Measurements from ENCODE around the gene BEAN1. TPM values are rescaled to one million over a fixed set of nuclear protein-coding genes. Genes with fewer than 3 reads are reported as not detected.

BEAN1 gene
- total and polyA plus RNA-seq, 12 donors, result 0.26 to 9.6 (median 2.0) TPM

DNA sequence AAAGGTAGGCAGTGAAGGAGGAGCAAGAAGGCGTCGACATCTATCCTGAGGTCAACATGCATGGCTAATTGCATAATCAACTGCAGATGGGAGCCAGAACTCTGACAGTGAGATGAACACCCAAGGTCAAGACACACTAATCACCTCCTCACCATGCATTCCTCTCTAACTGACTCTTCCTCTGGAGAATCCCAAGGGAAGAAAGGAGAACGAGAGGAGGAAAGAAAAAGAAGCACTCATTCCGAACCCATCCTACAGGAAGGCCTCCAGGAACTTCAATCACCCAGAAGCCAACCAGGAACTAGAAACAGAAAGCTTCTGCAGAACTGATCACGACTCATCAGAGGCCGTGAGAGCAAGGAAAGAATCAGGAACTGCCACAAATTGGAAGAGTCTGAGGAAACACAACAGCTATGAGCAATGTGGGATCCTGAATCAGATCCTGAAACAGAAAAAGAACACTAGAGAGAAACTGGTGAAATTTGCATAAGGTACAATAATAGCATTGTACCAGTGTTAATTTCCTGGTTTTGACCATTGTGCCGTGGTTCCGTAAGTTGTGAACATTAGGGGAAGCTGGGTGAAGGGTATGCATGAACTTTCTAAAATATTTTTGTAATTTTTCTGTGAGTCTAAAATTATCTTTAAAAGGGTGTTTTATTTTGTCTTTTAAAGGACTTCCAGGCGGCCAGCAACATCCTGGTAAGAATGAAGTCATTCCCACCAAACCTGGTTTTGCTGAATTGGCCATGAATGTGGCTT is 10.0 kb upstream of the BEAN1 start:
- Histone ChIP-seq H3K4me1 (peaks cover 0 to 11% (median 0%) of the 10 kb centered on the region in 9 donors), H3K36me3 (no peaks in the 10 kb centered on the region), H3K27ac (no peak overlapping the region), H3K9me3 (peaks cover 0 to 20% (median 0%) of the 10 kb centered on the region in 11 donors), H3K27me3 (peaks cover 0 to 8% (median 0%) of the 10 kb centered on the region in 7 donors), H3K4me3 (no peak overlapping the region)
- intact Hi-C loops (cut with DNase I), result no loop called here
- ATAC-seq (no peak), DNase-seq (no peak)
- no peak for TF ChIP-seq CTCF (IDR thresholded peaks at IDR 0.05)
- WGBS, 2 donors, result 81 to 87% methylated on average over 9 of the region's 9 CpGs

GRCh38 chr16:66418165-66418962 is 8.7 kb upstream of the BEAN1 start:
- Histone ChIP-seq H3K4me3 (no peak overlapping the region), H3K27me3 (peaks cover 0 to 8% (median 0%) of the 10 kb centered on the region in 7 donors), H3K27ac (no peak overlapping the region), H3K4me1 (peaks cover 0 to 14% (median 0%) of the 10 kb centered on the region in 9 donors), H3K36me3 (no peaks in the 10 kb centered on the region), H3K9me3 (peaks cover 0 to 9% (median 0%) of the 10 kb centered on the region in 11 donors)
- DNase-seq, result no peak
- no peak for TF ChIP-seq CTCF (IDR thresholded peaks at IDR 0.05)
- ATAC-seq, result no peak
- intact Hi-C loops (cut with DNase I), result no loop called here
- WGBS, 2 donors, result 72 to 83% methylated on average over 9 of the region's 9 CpGs

- intact Hi-C loops (cut with DNase I), result no loop called here
- 58 to 71% methylated on average over 3 of the region's 3 CpGs for WGBS, 2 donors
These were observed 7.6 kb upstream of the BEAN1 start for GRCh38 chr16:66419527-66419926.

More at GRCh38 chr16:66419527-66419926, 7.6 kb upstream of the BEAN1 start:
- DNase-seq (no peak), ATAC-seq (no peak)
- TF ChIP-seq CTCF (IDR thresholded peaks at IDR 0.05), result no peak
- Histone ChIP-seq H3K4me3 (no peak overlapping the region), H3K4me1 (peaks cover 0 to 14% (median 0%) of the 10 kb centered on the region in 9 donors), H3K27ac (no peak overlapping the region), H3K27me3 (peaks cover 0 to 8% (median 0%) of the 10 kb centered on the region in 7 donors), H3K36me3 (no peaks in the 10 kb centered on the region), H3K9me3 (peaks cover 0 to 9% (median 0%) of the 10 kb centered on the region in 11 donors)

Data from heart right ventricle (tissue), 16 donors.